ENCODE data around the gene DAB2.

DAB2 gene

GRCh38 chr5:39453606-39454005 lies 28.8 kb upstream of the DAB2 start:
- H3K4me3 Mint-ChIP-seq = no peak overlapping the region
- H3K27ac Mint-ChIP-seq = no peak overlapping the region
- DNase-seq (no peak), ATAC-seq (no peak)
- no peaks in the 10 kb centered on the region for H3K9me3 Mint-ChIP-seq
- H3K27me3 Mint-ChIP-seq = peaks cover 33% of the 10 kb centered on the region
- H3K4me1 Mint-ChIP-seq = no peaks in the 10 kb centered on the region

GRCh38 chr5:39452846-39453245 lies 28.1 kb upstream of the DAB2 start:
- ATAC-seq (no peak), DNase-seq (no peak)
- Mint-ChIP-seq H3K27ac (no peak overlapping the region), H3K27me3 (peaks cover 25% of the 10 kb centered on the region), H3K4me1 (no peaks in the 10 kb centered on the region), H3K9me3 (no peaks in the 10 kb centered on the region), H3K4me3 (no peak overlapping the region)

- Mint-ChIP-seq H3K9me3 (no peaks in the 10 kb centered on the region), H3K27ac (no peak overlapping the region), H3K27me3 (peaks cover 13% of the 10 kb centered on the region), H3K4me1 (no peaks in the 10 kb centered on the region), H3K4me3 (no peak overlapping the region)
- DNase-seq (no peak), ATAC-seq (no peak)
Measured at GRCh38 chr5:39451276-39451941, 26.6 kb upstream of the DAB2 start.

- no peaks in the 10 kb centered on the region for H3K9me3 Mint-ChIP-seq
- no peak overlapping the region for H3K4me3 Mint-ChIP-seq
- ATAC-seq = no peak
- no peak for DNase-seq
- no peak overlapping the region for H3K27ac Mint-ChIP-seq
- H3K4me1 Mint-ChIP-seq = no peaks in the 10 kb centered on the region
- H3K27me3 Mint-ChIP-seq = peaks cover 10% of the 10 kb centered on the region
Measured at GRCh38 chr5:39450487-39450886, 25.7 kb upstream of the DAB2 start.

GRCh38 chr5:39449591-39449990 lies 24.8 kb upstream of the DAB2 start:
- no peak for DNase-seq
- Mint-ChIP-seq H3K9me3 (no peaks in the 10 kb centered on the region), H3K4me3 (no peak overlapping the region), H3K4me1 (no peaks in the 10 kb centered on the region), H3K27me3 (peaks cover 6% of the 10 kb centered on the region), H3K27ac (no peak overlapping the region)
- ATAC-seq = no peak

- no peaks in the 10 kb centered on the region for H3K9me3 Mint-ChIP-seq
Measured at GRCh38 chr5:39448506-39449128, 23.8 kb upstream of the DAB2 start.

GRCh38 chr5:39447968-39448367 lies 23.2 kb upstream of the DAB2 start:
- no peak overlapping the region for H3K4me3 Mint-ChIP-seq
- no peaks in the 10 kb centered on the region for H3K4me1 Mint-ChIP-seq
- no peak for DNase-seq
- H3K27ac Mint-ChIP-seq = no peak overlapping the region
- ATAC-seq = no peak
- no peaks in the 10 kb centered on the region for H3K9me3 Mint-ChIP-seq
- peaks cover 6% of the 10 kb centered on the region for H3K27me3 Mint-ChIP-seq

More at GRCh38 chr5:39448506-39449128, 23.8 kb upstream of the DAB2 start:
- ATAC-seq (no peak), DNase-seq (no peak)
- Mint-ChIP-seq H3K4me3 (no peak overlapping the region), H3K27ac (no peak overlapping the region), H3K27me3 (peaks cover 6% of the 10 kb centered on the region), H3K4me1 (no peaks in the 10 kb centered on the region)

- Mint-ChIP-seq H3K27ac (no peak overlapping the region), H3K4me3 (no peak overlapping the region), H3K27me3 (peaks cover 6% of the 10 kb centered on the region), H3K4me1 (no peaks in the 10 kb centered on the region), H3K9me3 (no peaks in the 10 kb centered on the region)
- ATAC-seq (no peak), DNase-seq (no peak)
Measured at GRCh38 chr5:39447059-39447458, 22.3 kb upstream of the DAB2 start.

GRCh38 chr5:39446231-39446630 lies 21.5 kb upstream of the DAB2 start:
- peak overlapping the region in 1 of 2 donors; percentile 4 for H3K27ac Mint-ChIP-seq
- no peak overlapping the region for H3K4me3 Mint-ChIP-seq
- no peaks in the 10 kb centered on the region for H3K4me1 Mint-ChIP-seq
- peaks cover 6% of the 10 kb centered on the region for H3K27me3 Mint-ChIP-seq
- ATAC-seq (no peak), DNase-seq (no peak)
- no peaks in the 10 kb centered on the region for H3K9me3 Mint-ChIP-seq

GRCh38 chr5:39443911-39444310 lies 19.1 kb upstream of the DAB2 start:
- Mint-ChIP-seq H3K4me3 (no peak overlapping the region), H3K27ac (no peak overlapping the region), H3K4me1 (no peaks in the 10 kb centered on the region), H3K27me3 (peaks cover 6% of the 10 kb centered on the region), H3K9me3 (no peaks in the 10 kb centered on the region)
- ATAC-seq (no peak), DNase-seq (no peak)

- Mint-ChIP-seq H3K4me1 (no peaks in the 10 kb centered on the region), H3K27ac (no peak overlapping the region), H3K4me3 (no peak overlapping the region), H3K9me3 (no peaks in the 10 kb centered on the region), H3K27me3 (peaks cover 6% of the 10 kb centered on the region)
- ATAC-seq (no peak), DNase-seq (no peak)
Measured at GRCh38 chr5:39442991-39443390, 18.2 kb upstream of the DAB2 start.

- no peaks in the 10 kb centered on the region for H3K9me3 Mint-ChIP-seq
- peaks cover 6% of the 10 kb centered on the region for H3K27me3 Mint-ChIP-seq
- no peaks in the 10 kb centered on the region for H3K4me1 Mint-ChIP-seq
- H3K27ac Mint-ChIP-seq = no peak overlapping the region
- no peak overlapping the region for H3K4me3 Mint-ChIP-seq
- no peak for ATAC-seq
- DNase-seq = no peak
Measured at GRCh38 chr5:39441838-39442237, 17.1 kb upstream of the DAB2 start.

GRCh38 chr5:39440958-39441624 lies 16.3 kb upstream of the DAB2 start:
- no peaks in the 10 kb centered on the region for H3K9me3 Mint-ChIP-seq
- ATAC-seq (no peak), DNase-seq (no peak)
- peaks cover 3% of the 10 kb centered on the region for H3K27me3 Mint-ChIP-seq
- no peak overlapping the region for H3K27ac Mint-ChIP-seq
- H3K4me1 Mint-ChIP-seq = no peaks in the 10 kb centered on the region
- H3K4me3 Mint-ChIP-seq = no peak overlapping the region

GRCh38 chr5:39440192-39440957 lies 15.6 kb upstream of the DAB2 start:
- no peaks in the 10 kb centered on the region for H3K4me1 Mint-ChIP-seq
- DNase-seq (no peak), ATAC-seq (no peak)
- H3K27ac Mint-ChIP-seq = no peak overlapping the region
- no peaks in the 10 kb centered on the region for H3K27me3 Mint-ChIP-seq
- H3K4me3 Mint-ChIP-seq = no peak overlapping the region
- H3K9me3 Mint-ChIP-seq = no peaks in the 10 kb centered on the region

- H3K27me3 Mint-ChIP-seq = no peaks in the 10 kb centered on the region
- no peak overlapping the region for H3K4me3 Mint-ChIP-seq
- ATAC-seq (no peak), DNase-seq (no peak)
- H3K27ac Mint-ChIP-seq = no peak overlapping the region
- H3K4me1 Mint-ChIP-seq = no peaks in the 10 kb centered on the region
- no peaks in the 10 kb centered on the region for H3K9me3 Mint-ChIP-seq
Measured at GRCh38 chr5:39439582-39440162, 14.9 kb upstream of the DAB2 start.

Measured in stimulated activated naive CD8-positive, alpha-beta T cell treated with anti-CD3 and anti-CD28 coated beads, Interleukin-15, amount 100 ng/mL, for 72 hours (primary cell).